OCI-LY1 (cell line): ENCODE measurements around the gene MRGPRD.

Source experiments
- H2AFZ ChIP-seq: fragments of 200-600 bp; sonication (generic), shearing (Covaris generic); 2 replicates; pipeline ENCODE4 v1.6.0; 2014; ENCODE audit warnings: antibody characterized with exemption, mild to moderate bottlenecking, low read length
- H3F3A ChIP-seq: fragments of 200-600 bp; sonication (generic), shearing (Covaris generic); 2 replicates; pipeline ENCODE4 v1.6.0; 2014; ENCODE audit warnings: mild to moderate bottlenecking, antibody characterized with exemption, low read length, moderate library complexity; ENCODE audit not compliant: insufficient read depth
- H3K27ac ChIP-seq: fragments of 200-600 bp; sonication (generic); 2 replicates; pipeline ENCODE4 v1.5.1; 2014; ENCODE audit warnings: low read length, mixed run types, mild to moderate bottlenecking, low read depth; ENCODE audit not compliant: poor library complexity, severe bottlenecking
- H3K27me3 ChIP-seq: fragments of 200-600 bp; sonication (generic); 2 replicates; pipeline ENCODE4 v1.6.0; 2014; ENCODE audit warnings: antibody characterized with exemption, mild to moderate bottlenecking, low read length, moderate library complexity; ENCODE audit not compliant: insufficient read depth
- H3K36me3 ChIP-seq: fragments of 200-600 bp; sonication (generic); 2 replicates; pipeline ENCODE4 v1.6.1; 2014; ENCODE audit warnings: mild to moderate bottlenecking, antibody characterized with exemption, low read length, moderate library complexity, mixed read lengths; ENCODE audit not compliant: insufficient read depth
- H3K4me1 ChIP-seq: fragments of 200-600 bp; sonication (generic); 2 replicates; pipeline ENCODE4 v1.5.1; 2014; ENCODE audit warnings: mild to moderate bottlenecking, low read length, moderate library complexity; ENCODE audit not compliant: insufficient read depth, severe bottlenecking
- H3K4me2 ChIP-seq: fragments of 200-600 bp; sonication (generic), shearing (Covaris generic); 2 replicates; pipeline ENCODE4 v1.6.1; 2014; ENCODE audit warnings: low read length
- H3K4me3 ChIP-seq: fragments of 200-600 bp; sonication (generic); 2 replicates; pipeline ENCODE4 v1.5.1; 2014; ENCODE audit warnings: low read length, low read depth, mild to moderate bottlenecking, mixed read lengths; ENCODE audit not compliant: poor library complexity, severe bottlenecking
- H3K79me2 ChIP-seq: fragments of 200-600 bp; shearing (Covaris generic); 2 replicates; pipeline ENCODE4 v1.6.1; 2016; ENCODE audit warnings: mixed run types, low read length, mixed read lengths; ENCODE audit not compliant: insufficient read depth
- H3K9ac ChIP-seq: fragments of 200-600 bp; sonication (generic), shearing (Covaris generic); 2 replicates; pipeline ENCODE4 v1.6.1; 2014; ENCODE audit warnings: mild to moderate bottlenecking, low read length, mixed read lengths
- H3K9me2 ChIP-seq: fragments of 200-600 bp; sonication (generic), shearing (Covaris generic); 2 replicates; pipeline ENCODE4 v1.6.1; 2014; ENCODE audit warnings: low read depth, mild to moderate bottlenecking, low read length, mixed read lengths
- H3K9me3 ChIP-seq: fragments of 200-600 bp; shearing (Covaris generic); 2 replicates; pipeline ENCODE4 v1.6.1; 2014; ENCODE audit warnings: low read length, mixed read lengths
- H4K20me1 ChIP-seq: fragments of 200-600 bp; sonication (generic), shearing (Covaris generic); 2 replicates; pipeline ENCODE4 v1.6.0; 2016; ENCODE audit warnings: mild to moderate bottlenecking, low read length; ENCODE audit not compliant: insufficient read depth
- CTCF ChIP-seq: fragments of 200-600 bp; sonication (generic), shearing (Covaris generic); IDR thresholded peaks from 2 replicates; pipeline ENCODE4 v1.5.1; 2017; ENCODE audit warnings: mild to moderate bottlenecking, antibody characterized with exemption, low read length, moderate library complexity, mixed read lengths
- EZH2 ChIP-seq: fragments of 200-600 bp; sonication (generic), shearing (Covaris generic); IDR thresholded peaks from 2 replicates; pipeline ENCODE4 v1.8.0; 2017; ENCODE audit warnings: borderline replicate concordance, mixed run types, mild to moderate bottlenecking, antibody characterized with exemption, low read length, moderate library complexity, mixed read lengths

MRGPRD gene

GRCh38 chr11:69005631-69006368 lies 25.0 kb upstream of the MRGPRD start:
- Histone ChIP-seq H3F3A (no peaks in the 10 kb centered on the region), H3K36me3 (no peaks in the 10 kb centered on the region), H3K79me2 (no peaks in the 10 kb centered on the region), H3K27ac (no peak overlapping the region), H2AFZ (no peak overlapping the region), H3K4me2 (no peak overlapping the region), H3K9me2 (no peaks in the 10 kb centered on the region), H4K20me1 (no peaks in the 10 kb centered on the region), H3K27me3 (no peaks in the 10 kb centered on the region; the same call in 1 of the 2 replicates), H3K4me3 (no peak overlapping the region), H3K9ac (no peak overlapping the region), H3K9me3 (no peaks in the 10 kb centered on the region), H3K4me1 (no peaks in the 10 kb centered on the region)
- TF ChIP-seq CTCF, result no peak
- no peak for TF ChIP-seq EZH2

- Histone ChIP-seq H3K27me3 (no peaks in the 10 kb centered on the region; the same call in 1 of the 2 replicates), H3K9me2 (no peaks in the 10 kb centered on the region), H3K36me3 (no peaks in the 10 kb centered on the region), H3K27ac (no peak overlapping the region), H3K4me1 (no peaks in the 10 kb centered on the region), H3F3A (no peaks in the 10 kb centered on the region), H3K4me3 (no peak overlapping the region), H3K9ac (no peak overlapping the region), H3K4me2 (no peak overlapping the region), H4K20me1 (no peaks in the 10 kb centered on the region), H3K9me3 (no peaks in the 10 kb centered on the region), H2AFZ (no peak overlapping the region), H3K79me2 (no peaks in the 10 kb centered on the region)
- no peak for TF ChIP-seq CTCF
- no peak for TF ChIP-seq EZH2
Measured at GRCh38 chr11:69005183-69005630, 24.4 kb upstream of the MRGPRD start.

GRCh38 chr11:69004411-69005182 lies 23.8 kb upstream of the MRGPRD start:
- Histone ChIP-seq H3K79me2 (no peaks in the 10 kb centered on the region), H3K27me3 (no peaks in the 10 kb centered on the region; the same call in 1 of the 2 replicates), H3K9me2 (no peaks in the 10 kb centered on the region), H2AFZ (no peak overlapping the region), H3K4me2 (no peak overlapping the region), H3F3A (no peaks in the 10 kb centered on the region), H3K9ac (no peak overlapping the region), H3K27ac (no peak overlapping the region), H3K4me3 (no peak overlapping the region), H3K4me1 (no peaks in the 10 kb centered on the region), H3K36me3 (no peaks in the 10 kb centered on the region), H3K9me3 (no peaks in the 10 kb centered on the region), H4K20me1 (no peaks in the 10 kb centered on the region)
- TF ChIP-seq CTCF (no peak), EZH2 (no peak)
